HepG2 (cell line): ENCODE data around the gene PVRIG.

Experiments
- JUN ChIP-seq: sonication (generic); formaldehyde crosslinking; IDR thresholded peaks from 2 replicates; pipeline ENCODE4 v1.4.0; 2020; ENCODE audit warnings: mild to moderate bottlenecking, missing genetic modification reagents
- KMT2B ChIP-seq: IDR thresholded peaks from 2 replicates; pipeline ENCODE4 v1.6.1; 2016; ENCODE audit warnings: missing genetic modification reagents, missing compliant biosample characterization
- XRCC5 ChIP-seq: fragments of 200-400 bp; formaldehyde crosslinking; optimal IDR thresholded peaks from 2 replicates; pipeline ENCODE3; 2017; ENCODE audit warnings: mild to moderate bottlenecking, low read length
- ZNF207 ChIP-seq: fragments of 450-650 bp; IDR thresholded peaks from 2 replicates; pipeline ENCODE4 v1.6.1; 2016; ENCODE audit warnings: antibody characterized with exemption, borderline replicate concordance
- TF ChIP-seq, protein P1 (sequence below): sonication (generic); formaldehyde crosslinking; IDR thresholded peaks from 2 replicates; pipeline ENCODE4 v1.9.0; 2021; ENCODE audit warnings: missing genetic modification reagents, borderline replicate concordance
- TF ChIP-seq, protein P2 (sequence below): IDR thresholded peaks from 2 replicates; pipeline ENCODE4 v1.6.1; 2016; ENCODE audit warnings: low read depth, control low read depth
- TF ChIP-seq, protein P3 (sequence below): sonication (generic); formaldehyde crosslinking; IDR thresholded peaks from 2 replicates; pipeline ENCODE4 v1.4.0; 2020; ENCODE audit warnings: missing genetic modification reagents

DNA sequence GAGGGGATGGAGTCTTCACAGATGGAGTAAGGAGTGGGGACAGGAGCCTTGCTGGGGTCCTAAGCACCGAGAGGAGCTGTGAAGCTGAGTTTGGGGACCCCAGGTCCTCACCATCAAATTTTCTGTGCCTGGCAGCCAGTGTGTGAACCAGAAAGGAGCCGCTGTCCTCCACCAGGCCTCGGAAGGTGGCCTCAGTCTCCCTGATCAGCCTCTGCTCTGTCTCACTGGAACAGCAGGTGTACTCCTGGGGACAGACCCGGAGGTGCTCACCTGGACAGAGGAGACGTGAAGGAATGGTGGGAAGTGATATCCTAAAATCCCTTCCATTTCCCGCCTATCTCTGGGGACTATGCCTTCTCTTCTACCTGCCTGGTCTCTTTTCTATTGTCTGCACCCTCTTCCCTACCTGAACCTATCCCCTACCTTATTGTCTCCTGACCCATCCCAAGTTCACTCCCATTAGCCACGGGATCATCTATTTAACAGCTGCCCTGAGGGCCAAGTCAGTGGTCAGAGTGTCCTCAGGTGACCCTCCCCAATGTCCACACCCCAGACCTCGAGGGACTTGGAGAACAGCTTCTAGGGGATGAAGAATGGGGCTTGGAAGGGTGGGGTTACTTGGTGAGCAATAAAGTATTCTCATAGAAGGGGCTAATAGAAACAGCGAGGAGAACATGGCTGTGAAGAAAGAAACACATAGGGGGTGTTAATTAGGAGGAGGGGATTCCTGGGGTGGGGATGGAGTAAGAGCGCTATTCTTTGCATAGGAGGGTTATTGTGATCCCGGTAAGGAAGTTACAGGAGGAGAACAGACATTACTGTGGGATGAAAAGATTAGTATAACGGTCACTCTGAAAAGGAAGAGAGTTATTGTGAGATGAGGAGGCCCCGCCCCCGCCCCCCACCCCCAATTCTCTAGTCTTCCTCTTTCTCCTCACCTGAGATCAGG lies 43.4 kb upstream of the PVRIG start:
- no peak for TF ChIP-seq KMT2B (CRISPR knock-in tag)
- TF ChIP-seq XRCC5: no peak
- no peak for TF ChIP-seq JUN (CRISPR knock-in tag)
- TF ChIP-seq, protein P1, sequence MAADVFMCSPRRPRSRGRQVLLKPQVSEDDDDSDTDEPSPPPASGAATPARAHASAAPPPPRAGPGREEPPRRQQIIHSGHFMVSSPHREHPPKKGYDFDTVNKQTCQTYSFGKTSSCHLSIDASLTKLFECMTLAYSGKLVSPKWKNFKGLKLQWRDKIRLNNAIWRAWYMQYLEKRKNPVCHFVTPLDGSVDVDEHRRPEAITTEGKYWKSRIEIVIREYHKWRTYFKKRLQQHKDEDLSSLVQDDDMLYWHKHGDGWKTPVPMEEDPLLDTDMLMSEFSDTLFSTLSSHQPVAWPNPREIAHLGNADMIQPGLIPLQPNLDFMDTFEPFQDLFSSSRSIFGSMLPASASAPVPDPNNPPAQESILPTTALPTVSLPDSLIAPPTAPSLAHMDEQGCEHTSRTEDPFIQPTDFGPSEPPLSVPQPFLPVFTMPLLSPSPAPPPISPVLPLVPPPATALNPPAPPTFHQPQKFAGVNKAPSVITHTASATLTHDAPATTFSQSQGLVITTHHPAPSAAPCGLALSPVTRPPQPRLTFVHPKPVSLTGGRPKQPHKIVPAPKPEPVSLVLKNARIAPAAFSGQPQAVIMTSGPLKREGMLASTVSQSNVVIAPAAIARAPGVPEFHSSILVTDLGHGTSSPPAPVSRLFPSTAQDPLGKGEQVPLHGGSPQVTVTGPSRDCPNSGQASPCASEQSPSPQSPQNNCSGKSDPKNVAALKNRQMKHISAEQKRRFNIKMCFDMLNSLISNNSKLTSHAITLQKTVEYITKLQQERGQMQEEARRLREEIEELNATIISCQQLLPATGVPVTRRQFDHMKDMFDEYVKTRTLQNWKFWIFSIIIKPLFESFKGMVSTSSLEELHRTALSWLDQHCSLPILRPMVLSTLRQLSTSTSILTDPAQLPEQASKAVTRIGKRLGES (CRISPR knock-in tag): no peak
- TF ChIP-seq, protein P2, sequence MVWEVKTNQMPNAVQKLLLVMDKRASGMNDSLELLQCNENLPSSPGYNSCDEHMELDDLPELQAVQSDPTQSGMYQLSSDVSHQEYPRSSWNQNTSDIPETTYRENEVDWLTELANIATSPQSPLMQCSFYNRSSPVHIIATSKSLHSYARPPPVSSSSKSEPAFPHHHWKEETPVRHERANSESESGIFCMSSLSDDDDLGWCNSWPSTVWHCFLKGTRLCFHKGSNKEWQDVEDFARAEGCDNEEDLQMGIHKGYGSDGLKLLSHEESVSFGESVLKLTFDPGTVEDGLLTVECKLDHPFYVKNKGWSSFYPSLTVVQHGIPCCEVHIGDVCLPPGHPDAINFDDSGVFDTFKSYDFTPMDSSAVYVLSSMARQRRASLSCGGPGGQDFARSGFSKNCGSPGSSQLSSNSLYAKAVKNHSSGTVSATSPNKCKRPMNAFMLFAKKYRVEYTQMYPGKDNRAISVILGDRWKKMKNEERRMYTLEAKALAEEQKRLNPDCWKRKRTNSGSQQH (CRISPR knock-in tag): no peak
- TF ChIP-seq ZNF207: no peak
- TF ChIP-seq, protein P3, sequence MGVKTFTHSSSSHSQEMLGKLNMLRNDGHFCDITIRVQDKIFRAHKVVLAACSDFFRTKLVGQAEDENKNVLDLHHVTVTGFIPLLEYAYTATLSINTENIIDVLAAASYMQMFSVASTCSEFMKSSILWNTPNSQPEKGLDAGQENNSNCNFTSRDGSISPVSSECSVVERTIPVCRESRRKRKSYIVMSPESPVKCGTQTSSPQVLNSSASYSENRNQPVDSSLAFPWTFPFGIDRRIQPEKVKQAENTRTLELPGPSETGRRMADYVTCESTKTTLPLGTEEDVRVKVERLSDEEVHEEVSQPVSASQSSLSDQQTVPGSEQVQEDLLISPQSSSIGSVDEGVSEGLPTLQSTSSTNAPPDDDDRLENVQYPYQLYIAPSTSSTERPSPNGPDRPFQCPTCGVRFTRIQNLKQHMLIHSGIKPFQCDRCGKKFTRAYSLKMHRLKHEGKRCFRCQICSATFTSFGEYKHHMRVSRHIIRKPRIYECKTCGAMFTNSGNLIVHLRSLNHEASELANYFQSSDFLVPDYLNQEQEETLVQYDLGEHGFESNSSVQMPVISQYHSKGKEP (CRISPR knock-in tag): no peak
